GM12873 (cell line): Measurements from ENCODE around the gene HECTD2.

Experiments
- TF ChIP-seq, protein P1 (sequence below): IDR thresholded peaks from 2 replicates; pipeline ENCODE4 v1.5.1; 2012; ENCODE audit warnings: low read depth, mild to moderate bottlenecking, moderate library complexity, low read length, control low read depth; ENCODE audit not compliant: insufficient read depth; ENCODE audit errors: missing control alignments

The HECTD2 gene

GRCh38 chr10:91536111-91536510 is 126.0 kb downstream of the HECTD2 start:
- TF ChIP-seq, protein P1, sequence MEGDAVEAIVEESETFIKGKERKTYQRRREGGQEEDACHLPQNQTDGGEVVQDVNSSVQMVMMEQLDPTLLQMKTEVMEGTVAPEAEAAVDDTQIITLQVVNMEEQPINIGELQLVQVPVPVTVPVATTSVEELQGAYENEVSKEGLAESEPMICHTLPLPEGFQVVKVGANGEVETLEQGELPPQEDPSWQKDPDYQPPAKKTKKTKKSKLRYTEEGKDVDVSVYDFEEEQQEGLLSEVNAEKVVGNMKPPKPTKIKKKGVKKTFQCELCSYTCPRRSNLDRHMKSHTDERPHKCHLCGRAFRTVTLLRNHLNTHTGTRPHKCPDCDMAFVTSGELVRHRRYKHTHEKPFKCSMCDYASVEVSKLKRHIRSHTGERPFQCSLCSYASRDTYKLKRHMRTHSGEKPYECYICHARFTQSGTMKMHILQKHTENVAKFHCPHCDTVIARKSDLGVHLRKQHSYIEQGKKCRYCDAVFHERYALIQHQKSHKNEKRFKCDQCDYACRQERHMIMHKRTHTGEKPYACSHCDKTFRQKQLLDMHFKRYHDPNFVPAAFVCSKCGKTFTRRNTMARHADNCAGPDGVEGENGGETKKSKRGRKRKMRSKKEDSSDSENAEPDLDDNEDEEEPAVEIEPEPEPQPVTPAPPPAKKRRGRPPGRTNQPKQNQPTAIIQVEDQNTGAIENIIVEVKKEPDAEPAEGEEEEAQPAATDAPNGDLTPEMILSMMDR = no peak

DNA sequence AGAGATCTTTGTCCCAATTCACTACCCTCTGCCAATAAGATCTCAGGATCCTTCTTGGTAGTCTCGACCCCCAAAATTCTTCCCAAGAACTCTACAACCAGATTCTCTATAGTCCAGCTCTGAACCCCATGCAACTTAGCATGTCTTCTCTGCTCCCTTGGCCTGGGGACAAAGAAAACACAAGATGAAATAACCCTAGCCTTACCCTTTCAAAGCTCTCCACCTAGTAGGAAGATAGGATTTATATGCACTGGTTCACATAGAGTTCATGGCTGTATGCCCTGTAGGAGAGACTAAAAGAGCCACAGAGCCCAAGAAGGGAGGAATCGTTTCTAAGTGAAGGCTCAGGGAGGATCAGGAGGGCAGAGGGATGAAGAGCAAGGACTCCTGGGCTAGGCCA is 126.6 kb downstream of the HECTD2 start:
- TF ChIP-seq, protein P1 = no peak

DNA sequence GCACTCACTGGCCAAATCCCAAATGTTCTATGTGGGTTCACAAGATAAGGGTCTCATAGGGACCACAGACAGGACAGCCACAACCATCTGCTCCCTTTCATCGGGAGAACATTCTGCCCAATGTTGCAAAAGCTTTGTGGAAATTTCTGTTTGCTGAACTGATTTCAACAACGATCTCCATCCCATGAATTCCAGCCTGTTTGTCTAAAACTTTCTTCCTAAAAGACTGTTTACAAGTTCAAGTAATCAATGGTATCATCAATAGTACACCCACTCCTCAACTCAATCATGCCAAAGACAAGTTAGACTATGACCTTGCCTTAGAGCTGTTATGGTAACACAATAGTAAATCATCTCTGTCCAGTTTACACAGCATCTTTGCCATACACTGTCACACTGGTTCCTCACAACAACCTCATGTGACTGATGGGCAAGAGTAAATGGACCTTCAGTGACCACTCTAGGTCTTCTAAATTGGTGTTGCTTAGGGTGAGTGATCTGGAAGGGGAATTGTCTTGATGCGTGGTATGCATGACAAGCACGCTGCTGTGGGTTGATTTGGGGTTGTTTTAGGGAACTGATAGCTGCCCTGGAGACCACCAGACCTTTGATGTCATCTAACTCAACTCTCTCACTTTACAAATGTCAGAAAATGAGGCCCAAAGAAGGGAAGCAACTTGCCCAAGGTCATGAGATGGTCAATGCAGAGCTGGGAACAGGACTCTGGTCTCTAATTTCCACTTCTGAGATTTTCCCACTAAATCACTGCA is 127.7 kb downstream of the HECTD2 start:
- TF ChIP-seq, protein P1 = no peak

DNA sequence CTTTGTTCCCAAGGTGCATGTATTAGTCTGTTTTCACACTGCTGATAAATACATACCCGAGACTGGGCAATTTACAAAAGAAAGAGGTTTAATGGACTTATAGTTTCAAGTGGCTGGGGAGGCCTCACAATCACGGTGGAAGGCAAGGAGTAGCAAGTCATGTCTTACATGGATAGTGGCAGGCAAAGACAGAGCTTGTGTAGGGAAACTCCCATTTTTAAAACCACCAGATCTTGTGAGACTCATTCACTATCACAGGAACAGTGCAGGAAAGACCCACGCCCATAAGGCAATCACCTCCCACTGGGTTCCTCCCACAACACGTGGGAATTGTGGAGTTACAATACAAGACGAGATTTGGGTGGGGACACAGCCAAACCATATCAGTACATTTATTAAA is 129.8 kb downstream of the HECTD2 start:
- TF ChIP-seq, protein P1 = no peak

- TF ChIP-seq, protein P1 = no peak
These were observed 130.6 kb downstream of the HECTD2 start for GRCh38 chr10:91540733-91541132.

DNA sequence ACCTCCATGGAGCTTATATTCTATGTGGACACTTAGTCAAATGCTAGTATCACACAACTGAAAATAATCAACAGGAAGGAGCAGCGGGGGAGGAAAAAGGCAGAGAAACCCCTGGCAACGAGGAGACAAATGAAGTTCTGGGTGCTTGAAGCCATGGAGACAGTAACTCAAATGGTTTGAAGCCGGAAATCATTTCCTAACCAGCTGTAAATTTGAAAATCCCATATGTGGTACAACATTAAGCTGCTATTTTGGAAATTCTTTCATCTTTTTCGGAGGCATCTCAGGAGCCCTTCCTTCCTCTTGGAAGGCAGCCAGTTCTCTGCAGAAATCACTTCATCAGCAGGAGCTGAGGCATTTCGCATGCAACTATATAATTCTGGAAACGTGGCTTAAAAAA is 131.3 kb downstream of the HECTD2 start:
- TF ChIP-seq, protein P1 = no peak

- TF ChIP-seq, protein P1 = no peak
These were observed 135.2 kb downstream of the HECTD2 start for GRCh38 chr10:91545384-91545783.
